Adrenal gland (tissue), 5 donors: Measurements from ENCODE around the gene ABCA10.

Experiments used
- POLR2A ChIP-seq, 2 donors: fragments of 450-650 bp; IDR thresholded peaks; one replicate each; pipeline ENCODE4 v1.6.1; 2017; ENCODE audit warnings: antibody characterized with exemption in 2 of 2, mild to moderate bottlenecking in 2 of 2, moderate library complexity in 1 of 2
- TF ChIP-seq, protein P1 (sequence below), 6 experiments: fragments of 450-650 bp in 4 of 6; fragments of 200-600 bp in 2 of 6; sonication (generic) in 1 of 6; IDR thresholded peaks; 1 replicate in 5 of 6; 2 replicates in 1 of 6; pipeline versions ENCODE4 v1.5.1 to v1.8.0; 2016 to 2021; ENCODE audit warnings: antibody characterized with exemption in 6 of 6, mild to moderate bottlenecking in 2 of 6, moderate library complexity in 1 of 6
- donor health status: DM: no; HTN: no; CAD: no.

DNA sequence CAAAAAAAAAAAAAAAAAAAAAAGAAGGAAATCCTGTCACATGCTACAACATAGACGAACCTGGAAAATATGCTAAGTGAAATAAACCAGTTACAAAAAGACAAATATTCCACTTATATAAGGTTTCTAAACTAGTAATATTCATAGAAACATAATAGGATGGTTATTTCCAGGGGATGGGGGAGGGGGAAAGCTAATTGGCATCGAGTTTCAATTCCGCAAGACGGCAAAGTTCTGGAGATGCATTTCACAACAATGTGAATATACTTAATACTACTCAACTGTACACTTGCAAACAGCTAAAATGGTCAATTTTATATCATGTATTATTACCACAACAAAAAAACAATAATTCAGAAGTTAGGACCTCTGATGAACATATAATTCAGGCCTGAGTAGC lies 130.0 kb downstream of the ABCA10 start:
- no peak for TF ChIP-seq POLR2A (IDR thresholded peaks at IDR 0.05)
- TF ChIP-seq, protein P1, sequence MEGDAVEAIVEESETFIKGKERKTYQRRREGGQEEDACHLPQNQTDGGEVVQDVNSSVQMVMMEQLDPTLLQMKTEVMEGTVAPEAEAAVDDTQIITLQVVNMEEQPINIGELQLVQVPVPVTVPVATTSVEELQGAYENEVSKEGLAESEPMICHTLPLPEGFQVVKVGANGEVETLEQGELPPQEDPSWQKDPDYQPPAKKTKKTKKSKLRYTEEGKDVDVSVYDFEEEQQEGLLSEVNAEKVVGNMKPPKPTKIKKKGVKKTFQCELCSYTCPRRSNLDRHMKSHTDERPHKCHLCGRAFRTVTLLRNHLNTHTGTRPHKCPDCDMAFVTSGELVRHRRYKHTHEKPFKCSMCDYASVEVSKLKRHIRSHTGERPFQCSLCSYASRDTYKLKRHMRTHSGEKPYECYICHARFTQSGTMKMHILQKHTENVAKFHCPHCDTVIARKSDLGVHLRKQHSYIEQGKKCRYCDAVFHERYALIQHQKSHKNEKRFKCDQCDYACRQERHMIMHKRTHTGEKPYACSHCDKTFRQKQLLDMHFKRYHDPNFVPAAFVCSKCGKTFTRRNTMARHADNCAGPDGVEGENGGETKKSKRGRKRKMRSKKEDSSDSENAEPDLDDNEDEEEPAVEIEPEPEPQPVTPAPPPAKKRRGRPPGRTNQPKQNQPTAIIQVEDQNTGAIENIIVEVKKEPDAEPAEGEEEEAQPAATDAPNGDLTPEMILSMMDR (IDR thresholded peaks at IDR 0.05) = no peak
